ENCODE results near the gene MUC6.
A peak's percentile ranks its signal among the peaks of the same experiment; 100 is the strongest.

MUC6 gene

DNA sequence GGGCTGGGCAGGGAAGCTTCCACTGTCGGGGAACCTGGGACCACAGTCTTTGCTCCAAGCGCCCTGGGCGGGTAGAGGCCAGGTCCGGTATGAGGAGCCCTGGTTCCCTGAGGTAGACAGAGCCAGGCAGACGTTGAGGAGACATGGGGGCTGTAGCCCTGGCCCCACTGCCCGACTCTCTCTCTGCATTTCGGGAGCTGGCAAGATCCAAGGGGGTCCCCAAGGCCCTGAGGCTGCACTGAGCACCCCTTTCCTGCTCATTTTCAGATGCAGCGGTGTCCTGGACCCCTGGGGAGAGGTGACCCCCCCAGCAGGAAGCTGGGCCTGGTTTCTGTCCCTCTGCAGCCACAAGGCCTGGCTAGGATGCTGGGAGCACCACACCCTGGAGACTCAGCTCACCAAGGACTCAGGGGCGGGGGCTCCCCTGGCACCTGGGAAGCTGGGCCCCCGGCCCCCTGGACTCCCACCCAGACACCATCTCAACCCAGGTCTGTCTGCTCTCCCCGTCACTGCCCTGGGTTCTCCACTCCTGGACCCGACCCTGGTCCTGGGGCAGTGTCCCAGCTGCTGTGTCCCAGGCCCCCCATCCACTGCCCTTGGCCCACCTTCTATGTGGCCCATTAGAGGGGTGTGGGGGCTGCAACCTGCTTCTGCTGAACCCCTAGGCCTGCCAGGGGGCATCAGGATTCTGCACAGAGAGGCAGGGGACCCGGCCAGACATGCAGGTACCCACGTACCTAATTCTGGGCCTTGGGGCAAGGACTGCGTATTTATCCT is 15.0 kb upstream of the MUC6 start:
- no peak for DNase-seq (ENCODE audit: low spot score)

DNA sequence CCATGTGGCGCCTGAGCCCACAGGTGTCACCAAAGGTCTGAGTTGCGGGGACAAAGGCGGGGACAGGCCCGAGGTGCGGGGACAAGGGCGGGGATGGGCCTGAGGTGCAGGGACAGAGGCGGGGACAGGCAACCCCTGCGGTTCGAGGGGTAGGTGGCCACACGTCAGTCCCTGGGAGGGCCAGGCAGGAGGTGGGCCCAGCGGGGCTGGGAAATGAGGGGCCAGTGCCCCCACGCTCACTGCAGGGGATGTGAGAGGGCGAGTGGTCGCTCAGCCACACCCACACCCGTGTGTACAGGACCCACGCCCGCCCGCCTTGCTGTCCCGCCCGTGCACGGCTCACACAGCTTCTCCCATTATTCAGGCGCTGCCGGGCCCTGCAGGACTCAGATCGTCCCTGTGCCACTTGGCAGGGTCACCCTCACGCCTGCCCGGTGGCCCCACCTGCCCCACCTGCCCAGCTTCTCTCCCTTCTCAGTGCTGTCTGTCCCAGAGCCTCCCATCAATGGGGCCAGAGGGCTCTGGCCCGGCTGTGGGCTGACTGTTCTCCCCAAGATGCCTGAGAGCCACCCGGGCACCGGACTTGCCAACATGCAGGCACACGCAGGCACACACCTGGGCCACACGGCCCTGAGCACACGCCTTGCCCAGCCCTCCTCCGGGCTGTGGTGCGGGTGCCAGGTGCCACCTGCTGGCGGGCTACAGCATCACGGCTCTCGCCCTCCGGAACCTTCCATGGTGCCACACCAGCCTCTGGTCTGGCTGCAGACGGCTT is 14.2 kb upstream of the MUC6 start:
- DNase-seq (ENCODE audit: low spot score): peak; percentile 82

DNA sequence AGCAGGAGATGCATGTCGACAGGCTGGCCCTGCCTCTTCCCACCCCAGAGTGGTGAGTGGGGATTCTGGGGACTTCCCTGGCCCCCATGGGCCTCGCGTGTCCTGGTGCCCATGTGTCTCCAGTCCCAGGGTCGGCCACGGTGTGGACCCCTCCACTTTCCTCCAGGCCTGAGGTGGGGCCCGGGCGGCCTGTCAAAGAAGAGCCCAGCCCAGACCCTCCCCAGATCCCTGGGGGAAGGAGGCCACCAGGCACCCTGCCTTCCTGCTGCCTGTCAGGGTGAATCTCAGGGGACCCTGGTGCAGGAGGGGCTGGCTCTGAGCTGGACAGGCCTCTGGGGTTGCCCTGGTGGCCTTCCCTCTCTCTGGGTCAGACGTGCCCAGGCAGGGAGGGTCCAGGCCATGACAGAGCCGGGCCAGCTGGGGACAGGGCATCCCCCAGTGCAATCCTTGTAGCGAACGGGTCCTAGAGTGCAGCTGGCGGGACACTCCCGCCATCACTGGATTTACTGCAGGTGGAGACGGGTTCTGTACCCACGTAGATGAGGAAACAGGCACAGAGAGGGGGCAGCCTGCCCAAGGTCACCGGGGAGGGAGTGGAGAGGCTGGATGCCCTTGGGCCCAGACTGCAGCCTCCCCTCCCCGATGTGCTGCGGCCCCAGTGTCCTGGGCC is 13.5 kb upstream of the MUC6 start:
- DNase-seq (ENCODE audit: low spot score): no peak

DNA sequence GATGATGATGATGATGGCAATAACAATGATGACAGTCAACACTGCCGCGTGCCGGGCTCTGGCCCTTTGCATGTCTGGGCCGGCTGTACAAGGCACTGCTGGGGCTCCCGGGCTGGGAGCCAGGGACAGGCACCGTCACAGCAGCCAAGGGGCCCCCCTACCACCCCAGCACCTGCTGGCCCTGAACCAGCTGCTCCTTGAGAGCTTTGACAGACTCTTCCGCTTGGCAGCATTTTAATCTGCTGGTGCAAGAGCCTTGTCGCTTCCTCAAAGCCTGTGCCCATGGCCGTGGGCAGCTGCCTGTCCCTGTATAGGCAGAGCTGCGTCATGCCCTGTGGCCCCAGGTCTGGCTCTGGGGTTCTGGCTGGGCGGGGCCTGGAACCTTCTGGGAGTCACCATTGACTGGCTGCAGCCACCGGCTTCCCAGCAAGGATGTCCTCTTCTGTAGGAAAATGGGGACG is 12.9 kb upstream of the MUC6 start:
- no peak for DNase-seq (ENCODE audit: low spot score)

DNA sequence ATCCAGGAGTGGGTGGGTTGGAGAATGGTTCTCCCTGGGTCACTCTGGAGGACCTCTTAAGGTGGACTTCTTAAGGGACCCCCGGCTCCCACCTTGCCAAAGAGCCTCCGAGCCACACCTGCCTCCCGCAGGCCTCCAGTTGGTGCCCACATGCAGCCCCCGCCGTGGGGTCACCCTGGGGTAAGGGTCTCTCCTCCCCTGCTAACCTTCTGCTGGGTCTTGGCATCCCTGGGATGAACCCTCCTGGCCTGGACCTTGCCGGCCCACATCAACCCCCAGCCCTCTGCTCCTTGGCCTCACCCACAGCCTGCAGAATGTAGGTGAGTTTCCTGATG is 12.5 kb upstream of the MUC6 start:
- no peak for DNase-seq (ENCODE audit: low spot score)

DNA sequence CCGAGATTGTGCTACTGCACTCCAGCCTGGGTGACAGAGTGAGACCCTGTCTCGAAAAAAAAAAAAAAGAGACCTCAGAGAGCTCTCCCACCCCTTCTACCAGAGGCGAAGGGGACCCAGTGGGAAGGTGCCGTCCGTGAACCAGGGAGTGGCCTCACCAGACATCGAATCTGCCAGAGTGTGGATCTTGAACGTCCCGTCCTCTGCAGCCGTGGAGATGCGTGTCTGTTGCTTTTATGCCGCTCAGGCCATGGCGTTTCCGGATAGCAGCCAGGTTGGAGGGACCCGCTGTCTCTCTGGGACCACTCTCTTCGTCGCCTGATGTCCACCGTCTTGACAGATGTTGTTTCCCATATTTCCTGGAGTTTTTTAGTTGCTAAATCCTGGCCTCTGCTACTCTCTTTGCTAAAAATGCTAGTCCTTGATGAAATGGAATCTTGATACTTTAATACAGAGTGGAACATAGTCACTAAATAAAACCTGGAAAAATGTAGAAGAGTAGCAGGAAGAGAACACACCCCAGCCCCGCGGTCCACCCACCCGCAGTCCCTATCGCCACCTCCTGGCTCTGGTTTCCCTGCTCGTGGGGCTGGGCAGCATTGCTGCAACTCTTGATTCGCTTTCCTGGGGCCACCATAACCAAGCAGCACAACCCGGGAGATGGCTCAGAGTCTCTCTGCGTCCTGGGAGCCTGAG is 12.0 kb upstream of the MUC6 start:
- DNase-seq (ENCODE audit: low spot score): no peak

DNA sequence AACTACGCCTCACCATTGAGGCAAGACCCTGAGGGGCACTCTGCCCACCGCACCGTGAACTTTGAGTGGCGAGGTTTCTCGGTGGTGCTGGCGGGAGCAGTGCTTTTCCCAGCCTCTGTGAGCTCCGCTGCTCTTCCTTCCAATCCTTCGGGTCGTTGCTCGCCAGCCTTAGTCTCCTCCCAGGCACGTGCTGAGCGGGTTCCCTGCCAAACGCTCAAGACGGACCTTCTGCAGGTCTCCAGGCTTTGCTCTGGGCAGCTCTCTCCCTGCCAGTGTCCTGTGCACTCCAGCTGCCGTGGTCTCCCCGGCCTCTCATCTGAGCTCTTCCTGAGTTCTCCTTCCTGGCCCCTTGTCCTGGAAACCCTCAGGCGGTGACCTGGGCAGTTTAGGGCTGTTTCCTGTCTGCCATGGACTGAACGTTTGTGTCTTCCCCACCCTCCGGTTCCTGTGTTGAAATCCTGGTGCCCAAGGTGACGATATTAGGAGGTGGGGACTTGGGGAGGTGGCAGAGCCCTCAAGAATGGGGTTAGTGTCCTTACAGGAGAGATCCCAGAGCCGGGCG is 11.2 kb upstream of the MUC6 start:
- no peak for DNase-seq (ENCODE audit: low spot score)

DNA sequence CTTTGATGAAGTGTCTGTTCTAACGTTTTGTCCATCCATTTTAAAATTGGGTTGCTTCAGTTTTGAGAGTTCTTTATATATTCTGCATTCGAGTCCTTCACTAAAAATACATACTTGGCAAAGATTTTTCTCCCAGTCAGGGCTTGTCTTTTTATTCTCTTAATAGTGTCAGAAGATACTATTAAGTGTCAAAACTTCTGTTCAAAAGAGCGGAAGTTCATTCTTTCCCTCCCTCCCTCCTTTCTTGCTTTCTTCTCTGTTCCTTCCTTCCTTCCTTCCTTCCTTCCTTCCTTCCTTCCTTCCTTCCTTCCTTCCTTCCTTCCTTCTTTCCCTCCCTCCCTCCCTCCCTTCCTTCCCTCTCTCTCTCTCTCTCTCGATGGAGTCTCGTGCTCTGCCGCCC is 7.6 kb upstream of the MUC6 start:
- DNase-seq (ENCODE audit: low spot score): no peak

DNA sequence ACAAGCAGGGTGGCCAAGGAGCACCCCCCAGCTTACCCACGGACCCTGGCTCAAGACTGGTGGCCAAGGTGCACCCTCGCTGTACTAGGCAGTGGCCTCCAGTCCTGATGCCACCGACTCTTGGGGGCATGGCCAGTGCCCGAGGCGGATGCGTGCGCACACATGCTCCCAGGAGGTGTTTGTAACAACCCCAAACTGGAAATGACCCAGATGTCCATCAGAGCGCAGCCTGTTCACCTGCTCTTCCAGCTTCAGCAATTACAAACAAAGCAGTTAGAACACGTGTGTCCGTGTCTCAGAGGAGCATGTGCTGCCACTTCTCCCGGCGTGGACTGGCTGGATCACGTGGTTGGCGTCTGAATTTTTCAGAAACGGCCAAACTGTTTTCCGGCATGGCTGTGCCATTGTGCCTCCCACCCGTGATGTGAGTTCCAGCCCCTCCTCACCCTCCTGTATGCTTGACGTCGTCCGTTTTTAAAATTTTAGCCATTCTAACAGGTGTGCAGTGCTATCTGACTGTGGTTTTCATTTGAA is 7.1 kb upstream of the MUC6 start:
- no peak for DNase-seq (ENCODE audit: low spot score)

DNA sequence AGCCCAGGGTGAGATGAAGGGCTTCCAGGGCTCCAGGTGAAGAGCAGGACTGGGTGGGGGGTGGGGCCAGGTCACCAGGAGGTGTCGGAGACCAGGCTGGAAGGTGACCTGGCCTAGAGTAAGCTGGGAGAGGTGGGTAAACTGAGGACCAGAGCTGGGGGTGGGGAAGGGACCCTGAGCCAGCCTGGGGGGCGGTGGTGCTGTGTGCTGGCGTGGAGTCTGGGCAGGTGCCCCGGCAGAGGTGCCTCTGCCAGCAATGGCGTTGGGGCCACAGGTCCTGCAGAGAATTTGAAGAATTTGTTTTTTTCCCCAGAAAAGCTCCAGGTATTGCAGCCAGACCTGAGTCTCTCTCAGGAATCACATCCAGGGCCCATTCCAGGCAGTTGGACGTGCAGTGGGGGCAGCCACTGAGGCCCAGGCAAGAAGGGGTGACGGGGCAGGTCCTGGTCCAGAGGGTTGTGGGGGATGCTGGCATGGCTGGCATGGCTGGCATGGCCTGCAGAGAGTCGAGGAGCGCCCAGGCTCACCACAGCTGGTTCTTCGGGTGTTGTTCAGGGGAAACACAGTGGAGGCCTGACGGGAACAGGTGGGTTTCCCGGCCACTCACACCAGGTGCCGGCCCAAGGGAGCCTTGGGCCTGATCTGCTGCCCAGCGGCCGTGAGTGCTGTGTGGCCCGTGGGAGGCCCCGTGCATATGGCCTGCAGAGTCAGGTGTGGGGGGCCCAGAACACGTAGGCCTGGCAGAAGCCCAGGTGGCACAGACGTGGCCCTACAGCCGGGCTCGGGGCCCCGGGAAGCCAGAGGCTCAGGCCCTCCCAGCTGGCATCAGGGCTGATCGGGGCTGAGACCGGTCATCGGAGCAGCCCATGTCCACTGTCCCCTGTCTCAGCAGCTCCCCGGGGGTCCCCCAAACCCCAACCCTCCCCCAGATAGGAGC is 6.4 kb upstream of the MUC6 start:
- DNase-seq (ENCODE audit: low spot score): no peak

DNA sequence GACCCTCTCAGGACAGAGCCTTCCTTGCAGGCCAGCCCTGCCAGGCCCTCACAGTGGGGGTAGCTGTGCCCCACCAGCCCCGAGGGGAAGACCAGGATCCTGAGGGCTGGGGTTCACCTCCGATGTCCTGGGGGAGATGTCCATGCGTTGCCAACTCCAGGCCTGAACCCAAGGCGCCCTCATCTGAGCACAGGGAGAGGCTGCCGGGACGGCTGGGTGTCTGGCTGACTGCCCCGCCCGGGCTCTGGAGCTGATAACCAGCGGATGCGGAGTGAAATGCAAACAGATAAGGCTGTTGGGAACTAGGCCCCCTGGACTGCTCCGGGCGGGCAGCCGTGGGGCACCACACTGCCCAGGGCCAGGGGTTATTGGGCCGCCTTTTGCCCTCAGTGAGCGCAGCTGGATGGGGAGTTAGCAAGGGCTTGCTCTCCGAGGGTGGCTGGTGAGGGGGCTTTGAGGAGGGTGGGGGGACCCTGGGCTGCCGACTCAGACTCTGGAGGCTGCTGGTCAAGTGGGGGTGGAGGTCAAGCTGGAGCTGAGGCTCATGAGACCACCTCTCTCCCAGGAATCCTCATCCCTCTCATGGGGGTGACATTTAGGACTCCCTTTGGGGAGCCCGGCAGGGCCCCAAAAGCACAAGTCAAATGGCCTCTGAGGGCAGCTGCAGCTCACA is 5.6 kb upstream of the MUC6 start:
- no peak for DNase-seq (ENCODE audit: low spot score)

DNA sequence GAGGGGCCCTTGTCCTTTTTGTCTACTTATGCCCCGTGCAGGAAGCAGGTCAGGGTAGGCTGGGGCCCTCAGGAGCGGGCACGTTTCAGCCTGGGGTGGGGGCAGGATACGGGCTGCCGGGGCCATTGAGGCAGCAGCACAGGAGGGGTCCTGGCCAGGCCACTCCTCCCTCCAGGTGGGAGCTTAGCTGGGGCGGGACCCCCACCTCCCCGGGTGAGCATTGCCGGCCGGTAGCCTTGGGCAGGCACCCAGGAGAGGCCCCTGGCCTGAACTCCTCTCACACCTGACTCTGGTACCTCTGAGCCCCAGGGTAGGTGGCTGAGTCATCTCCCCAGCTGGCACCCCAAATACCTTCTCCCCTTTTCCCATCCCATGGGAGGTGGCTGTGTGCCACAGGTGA is 5.0 kb upstream of the MUC6 start:
- DNase-seq (ENCODE audit: low spot score): no peak

DNA sequence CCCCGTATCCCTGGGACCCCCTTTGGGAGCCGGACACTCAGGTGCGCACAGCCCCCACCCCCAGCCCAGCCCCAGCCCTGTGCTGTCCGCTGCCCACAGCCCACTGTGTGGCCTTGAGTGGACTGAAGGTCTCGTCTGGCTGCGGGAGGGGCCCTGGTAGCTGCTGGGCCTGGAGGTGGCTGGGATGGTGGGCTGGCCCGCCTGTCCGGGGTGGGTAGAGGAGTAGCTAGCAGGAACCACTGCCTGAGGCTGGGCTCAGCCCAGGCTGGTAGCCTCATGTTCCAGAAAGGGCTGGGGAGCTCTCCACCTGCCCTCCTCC is 4.6 kb upstream of the MUC6 start:
- no peak for DNase-seq (ENCODE audit: low spot score)

DNA sequence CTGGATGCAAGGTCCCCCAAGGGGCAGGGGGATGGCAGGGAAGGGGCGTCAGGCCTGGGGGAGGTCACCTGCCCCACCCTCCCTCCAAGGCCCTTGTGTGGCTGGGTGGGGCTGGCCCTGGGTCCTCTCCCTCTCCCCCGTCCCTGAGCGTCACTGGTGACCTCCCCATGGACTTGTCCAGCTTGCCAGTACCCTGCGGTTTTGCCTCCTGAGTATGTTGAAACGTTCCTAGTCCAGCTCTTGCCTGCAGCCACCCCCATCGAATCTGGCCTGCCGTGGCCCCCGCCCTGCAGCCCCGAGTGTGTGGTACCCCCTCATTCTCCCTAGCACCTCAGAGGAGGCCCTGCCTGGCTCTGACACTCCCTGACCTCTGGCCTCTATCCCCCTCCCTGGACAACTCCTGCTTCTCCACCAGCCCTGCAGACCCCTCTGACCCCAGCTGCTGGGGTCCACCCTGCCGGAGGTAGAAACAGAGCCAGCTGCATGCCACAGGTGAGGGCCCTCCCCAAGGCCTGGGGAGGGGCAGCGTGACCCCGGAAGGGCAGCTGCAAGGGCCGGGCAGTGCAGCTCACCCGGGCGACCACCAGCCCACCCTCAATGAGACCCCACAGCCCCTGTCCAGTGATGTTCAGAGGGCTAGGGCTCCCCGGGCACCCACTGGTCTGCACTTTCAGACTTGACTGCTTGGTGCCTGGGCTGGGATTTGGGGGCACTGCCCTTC is 4.1 kb upstream of the MUC6 start:
- DNase-seq (ENCODE audit: low spot score): no peak

DNA sequence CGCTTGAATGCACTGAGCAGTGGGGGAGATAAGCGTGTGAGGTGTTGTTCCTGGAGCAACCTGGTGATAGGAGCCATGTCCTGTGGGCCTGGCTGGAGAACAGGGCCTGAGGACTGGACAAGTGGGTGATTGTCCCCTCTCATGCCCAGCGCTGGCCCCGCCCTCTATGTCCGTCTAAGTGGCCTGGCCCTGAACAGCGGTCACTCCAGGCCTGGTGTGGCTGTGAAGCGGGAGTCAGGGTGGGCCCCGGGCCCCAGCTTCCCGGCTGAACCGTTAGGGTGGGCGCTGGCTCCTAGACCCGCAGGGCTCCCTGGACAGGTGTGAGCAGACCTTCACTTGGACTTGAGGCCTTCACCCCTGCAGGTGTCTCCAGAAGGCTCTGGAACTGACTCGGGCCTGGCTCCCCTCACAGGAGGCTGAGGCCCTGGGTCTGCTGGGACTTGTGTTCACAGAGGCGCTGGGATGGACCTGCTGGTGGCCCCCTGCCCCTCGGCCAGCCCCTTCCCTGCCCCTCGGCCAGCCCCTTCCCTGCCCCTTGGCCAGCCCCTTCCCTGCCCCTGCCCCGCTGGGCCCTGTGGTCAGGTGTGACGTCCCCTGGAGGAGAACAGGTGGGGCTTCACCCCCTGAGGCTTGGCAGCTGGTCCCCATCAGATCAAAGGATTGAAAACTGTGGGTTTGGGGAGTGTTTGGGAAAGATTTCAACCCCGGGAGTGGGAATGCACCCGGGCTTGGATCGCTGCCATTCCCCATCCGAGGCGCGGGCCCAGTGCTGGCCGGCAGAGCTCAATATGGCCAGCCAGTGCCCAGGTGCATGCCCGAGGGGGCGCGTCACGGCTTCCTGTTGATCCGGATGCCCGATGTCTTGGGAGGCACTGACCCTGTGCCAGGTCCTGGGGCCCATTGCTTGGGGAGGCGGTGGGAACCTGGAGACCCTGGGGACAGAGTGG is 3.2 kb upstream of the MUC6 start:
- DNase-seq (ENCODE audit: low spot score): no peak

DNA sequence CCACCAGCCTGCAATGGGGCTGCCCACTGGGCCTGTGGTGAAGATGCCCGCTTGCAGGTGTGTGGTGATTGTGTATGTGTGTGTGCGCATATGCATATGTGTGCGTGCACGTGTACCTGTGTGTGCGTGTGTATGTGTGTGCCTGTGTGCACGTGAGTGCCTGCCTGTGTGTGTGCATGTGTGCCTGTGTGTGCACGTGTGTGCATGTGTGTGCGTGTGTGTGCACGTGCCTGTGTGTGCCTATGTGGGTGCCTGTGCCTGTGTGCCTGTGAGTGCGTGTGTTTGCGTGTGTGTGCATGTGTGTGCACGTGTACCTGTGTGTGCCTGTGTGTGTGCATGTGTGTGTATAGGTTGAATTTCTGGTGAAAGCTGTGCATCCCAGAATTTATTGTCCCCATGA is 2.4 kb upstream of the MUC6 start:
- no peak for DNase-seq (ENCODE audit: low spot score)

DNA sequence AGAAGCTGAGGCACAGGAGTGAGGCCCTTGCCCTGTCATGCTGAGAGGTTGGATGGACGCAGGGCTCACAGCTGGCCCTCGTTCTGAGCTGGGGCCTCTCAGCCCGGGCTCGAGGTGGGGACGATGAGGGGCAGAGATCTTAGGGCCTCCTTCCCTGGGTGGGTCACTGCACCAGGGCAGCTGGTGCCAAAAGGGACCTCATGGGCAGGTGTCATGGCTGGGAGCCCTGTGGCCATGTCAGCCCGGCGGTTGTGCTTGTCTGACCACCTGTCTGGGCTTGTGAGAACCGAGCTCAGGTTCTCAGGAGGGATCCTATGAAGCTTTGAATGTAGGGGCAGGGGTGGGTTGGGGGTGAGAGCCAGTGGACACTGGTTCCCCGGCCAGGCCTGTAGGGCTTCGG is 1.8 kb upstream of the MUC6 start:
- no peak for DNase-seq (ENCODE audit: low spot score)

DNA sequence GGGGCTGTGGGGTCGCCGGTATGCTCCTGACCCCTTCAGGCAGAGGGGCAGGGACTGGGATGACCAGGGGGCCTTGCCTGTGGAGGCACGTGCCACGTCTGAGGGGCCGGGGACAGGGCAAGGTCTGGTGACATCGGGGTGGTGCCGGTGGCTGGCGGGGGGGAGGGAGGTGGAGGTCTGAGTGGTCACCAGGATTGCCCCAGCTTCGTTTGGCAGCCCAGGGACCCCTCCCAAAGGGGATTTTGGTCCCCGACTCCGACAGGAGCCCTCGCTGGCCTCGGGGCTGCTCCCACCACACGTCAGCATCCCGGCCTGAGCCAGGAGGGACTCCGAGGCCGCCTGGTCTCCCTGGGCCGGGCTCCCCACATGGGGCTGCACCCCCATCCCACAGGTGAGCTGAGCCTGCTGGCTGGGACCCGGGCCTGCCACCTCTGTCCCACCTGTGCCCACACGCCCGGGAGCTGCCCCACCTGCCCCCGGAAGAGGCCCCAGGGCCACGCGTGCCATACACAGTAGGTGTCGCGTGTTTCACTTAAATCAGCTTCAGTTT is 1.1 kb upstream of the MUC6 start:
- no peak for DNase-seq (ENCODE audit: low spot score)

Data from NAMALWA (cell line).